Liver (tissue), 3 donors: ENCODE results near the gene VRK2.

Experiments
- EGR1 ChIP-seq, 2 donors: IDR thresholded peaks; 2 replicates each; pipeline ENCODE4 v1.6.1; 2016 to 2018; ENCODE audit warnings: antibody characterized with exemption in 2 of 2, low read depth in 2 of 2
- FOXA1 ChIP-seq: IDR thresholded peaks from 2 replicates; pipeline ENCODE4 v1.6.1; 2016; ENCODE audit warnings: antibody characterized with exemption
- GABPA ChIP-seq, 2 donors: IDR thresholded peaks in 1 of 2; conservative IDR thresholded peaks in 1 of 2; 2 replicates each; pipeline ENCODE4 v1.6.1; 2016; ENCODE audit warnings: antibody characterized with exemption in 2 of 2, mild to moderate bottlenecking in 1 of 2, moderate library complexity in 1 of 2
- HNF4G ChIP-seq: IDR thresholded peaks from 2 replicates; pipeline ENCODE4 v1.6.1; 2016; ENCODE audit warnings: antibody characterized with exemption
- JUND ChIP-seq, 2 donors: IDR thresholded peaks; 2 replicates each; pipeline ENCODE4 v1.6.1; 2016; ENCODE audit warnings: antibody characterized with exemption in 2 of 2
- RAD21 ChIP-seq, 2 donors: IDR thresholded peaks; 2 replicates each; pipeline ENCODE4 v1.6.1; 2016; ENCODE audit warnings: antibody characterized with exemption in 2 of 2, mild to moderate bottlenecking in 2 of 2
- RXRA ChIP-seq, 2 donors: IDR thresholded peaks; 2 replicates each; pipeline ENCODE4 v1.6.1; 2017 to 2018; ENCODE audit warnings: antibody characterized with exemption in 2 of 2, mild to moderate bottlenecking in 1 of 2
- SP1 ChIP-seq: IDR thresholded peaks from 2 replicates; pipeline ENCODE4 v1.6.1; 2018; ENCODE audit warnings: antibody characterized with exemption, mild to moderate bottlenecking
- TAF1 ChIP-seq: conservative IDR thresholded peaks from 2 replicates; pipeline ENCODE4 v1.6.1; 2016; ENCODE audit warnings: antibody characterized with exemption, mild to moderate bottlenecking
- TF ChIP-seq, protein P1 (sequence below): fragments of 150-350 bp; IDR thresholded peaks from 2 replicates; pipeline ENCODE4 v1.5.1; 2017; ENCODE audit warnings: improper control_type of control experiment, low read depth, low read length; ENCODE audit not compliant: missing input control
- TF ChIP-seq, protein P2 (sequence below): IDR thresholded peaks from 2 replicates; pipeline ENCODE4 v1.6.1; 2016; ENCODE audit warnings: antibody characterized with exemption
- donor health status: healthy.
- donor health status: healthy.

DNA sequence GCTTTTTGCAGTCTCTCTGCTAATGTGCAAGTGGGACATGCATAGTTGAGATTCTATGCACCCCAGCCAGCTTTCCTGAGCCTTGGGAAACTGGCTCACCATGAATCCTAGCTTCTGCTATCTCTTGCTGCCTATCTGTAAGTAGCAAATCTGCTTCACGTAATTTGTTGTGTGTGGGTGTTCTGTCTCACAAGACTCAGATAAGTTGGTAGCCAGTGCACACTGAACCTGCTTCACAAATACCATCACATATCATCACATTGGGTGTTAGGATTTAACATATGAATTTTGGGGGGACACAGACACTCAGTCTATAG lies 13.9 kb upstream of the VRK2 start:
- TF ChIP-seq FOXA1: no peak
- TF ChIP-seq, protein P1, sequence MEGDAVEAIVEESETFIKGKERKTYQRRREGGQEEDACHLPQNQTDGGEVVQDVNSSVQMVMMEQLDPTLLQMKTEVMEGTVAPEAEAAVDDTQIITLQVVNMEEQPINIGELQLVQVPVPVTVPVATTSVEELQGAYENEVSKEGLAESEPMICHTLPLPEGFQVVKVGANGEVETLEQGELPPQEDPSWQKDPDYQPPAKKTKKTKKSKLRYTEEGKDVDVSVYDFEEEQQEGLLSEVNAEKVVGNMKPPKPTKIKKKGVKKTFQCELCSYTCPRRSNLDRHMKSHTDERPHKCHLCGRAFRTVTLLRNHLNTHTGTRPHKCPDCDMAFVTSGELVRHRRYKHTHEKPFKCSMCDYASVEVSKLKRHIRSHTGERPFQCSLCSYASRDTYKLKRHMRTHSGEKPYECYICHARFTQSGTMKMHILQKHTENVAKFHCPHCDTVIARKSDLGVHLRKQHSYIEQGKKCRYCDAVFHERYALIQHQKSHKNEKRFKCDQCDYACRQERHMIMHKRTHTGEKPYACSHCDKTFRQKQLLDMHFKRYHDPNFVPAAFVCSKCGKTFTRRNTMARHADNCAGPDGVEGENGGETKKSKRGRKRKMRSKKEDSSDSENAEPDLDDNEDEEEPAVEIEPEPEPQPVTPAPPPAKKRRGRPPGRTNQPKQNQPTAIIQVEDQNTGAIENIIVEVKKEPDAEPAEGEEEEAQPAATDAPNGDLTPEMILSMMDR: no peak
- TF ChIP-seq GABPA (IDR thresholded peaks at IDR 0.05 in 1 of 2, conservative IDR thresholded peaks at IDR 0.05 in 1 of 2): no peak
- TF ChIP-seq HNF4G: no peak
- no peak for TF ChIP-seq RAD21 (IDR thresholded peaks at IDR 0.05)
- no peak for TF ChIP-seq TAF1
- TF ChIP-seq JUND (IDR thresholded peaks at IDR 0.05): no peak
- TF ChIP-seq RXRA (IDR thresholded peaks at IDR 0.05): no peak
- no peak for TF ChIP-seq SP1
- TF ChIP-seq, protein P2, sequence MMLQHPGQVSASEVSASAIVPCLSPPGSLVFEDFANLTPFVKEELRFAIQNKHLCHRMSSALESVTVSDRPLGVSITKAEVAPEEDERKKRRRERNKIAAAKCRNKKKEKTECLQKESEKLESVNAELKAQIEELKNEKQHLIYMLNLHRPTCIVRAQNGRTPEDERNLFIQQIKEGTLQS: no peak
- TF ChIP-seq EGR1 (IDR thresholded peaks at IDR 0.05; ENCODE audit: low read depth in 2 of 2): no peak
